Ramos (cell line): ENCODE results near the gene ROBO1.

Experiments
- in situ Hi-C: fragments of 300-500 bp; cut with MboI; formaldehyde crosslinking; loops from one replicate; pipeline ENCODE4 v1.14.3; 2022; ENCODE audit warnings: low sequenced_read_pairs; ENCODE audit not compliant: unreplicated experiment

ROBO1 gene

GRCh38 chr3:79040091-79040490 is 727.7 kb downstream of the ROBO1 start:
- in situ Hi-C loops: no loop called here

GRCh38 chr3:79039192-79039591 is 728.6 kb downstream of the ROBO1 start:
- in situ Hi-C loops: no loop called here

- in situ Hi-C loops: no loop called here
Observed at GRCh38 chr3:79038636-79039035, 729.2 kb downstream of the ROBO1 start.

- in situ Hi-C loops: no loop called here
Observed at GRCh38 chr3:79038057-79038456, 729.7 kb downstream of the ROBO1 start.

- in situ Hi-C loops: no loop called here
Observed at GRCh38 chr3:79032686-79033318, 735.0 kb downstream of the ROBO1 start.

- in situ Hi-C loops: no loop called here
Observed at GRCh38 chr3:79030157-79030556, 737.6 kb downstream of the ROBO1 start.

- in situ Hi-C loops: loop anchor here (10.0 kb wide), 1 partner anchor 364 kb away; no protein-coding TSS in a partner anchor
Observed at GRCh38 chr3:79028916-79029315, 738.9 kb downstream of the ROBO1 start.

- in situ Hi-C loops: loop anchor here (10.0 kb wide), 1 partner anchor 363 kb away; no protein-coding TSS in a partner anchor
Observed at GRCh38 chr3:79027593-79027992, 740.2 kb downstream of the ROBO1 start.

GRCh38 chr3:79019924-79020173 is 747.9 kb downstream of the ROBO1 start:
- in situ Hi-C loops: loop anchor here (10.0 kb wide), 1 partner anchor 355 kb away; no protein-coding TSS in a partner anchor

GRCh38 chr3:79019137-79019923 is 748.5 kb downstream of the ROBO1 start:
- in situ Hi-C loops: no loop called here

- in situ Hi-C loops: no loop called here
Observed at GRCh38 chr3:79018671-79019136, 749.1 kb downstream of the ROBO1 start.

GRCh38 chr3:79018265-79018664 is 749.5 kb downstream of the ROBO1 start:
- in situ Hi-C loops: no loop called here

- in situ Hi-C loops: no loop called here
Observed at GRCh38 chr3:79016587-79017376, 751.0 kb downstream of the ROBO1 start.

GRCh38 chr3:79015854-79016253 is 751.9 kb downstream of the ROBO1 start:
- in situ Hi-C loops: no loop called here

GRCh38 chr3:79012946-79013362 is 754.8 kb downstream of the ROBO1 start:
- in situ Hi-C loops: no loop called here

- in situ Hi-C loops: no loop called here
Observed at GRCh38 chr3:79012530-79012913, 755.3 kb downstream of the ROBO1 start.

- in situ Hi-C loops: no loop called here
Observed at GRCh38 chr3:79011821-79012529, 755.8 kb downstream of the ROBO1 start.

GRCh38 chr3:79009861-79010260 is 757.9 kb downstream of the ROBO1 start:
- in situ Hi-C loops: no loop called here

GRCh38 chr3:79006077-79006476 is 761.7 kb downstream of the ROBO1 start:
- in situ Hi-C loops: no loop called here

- in situ Hi-C loops: no loop called here
Observed at GRCh38 chr3:79005084-79005483, 762.7 kb downstream of the ROBO1 start.
